Mesenteric fat pad (tissue), 1 donor: ENCODE results near the gene PRR35. TPM values are rescaled to one million over a fixed set of nuclear protein-coding genes. Genes with fewer than 3 reads are reported as not detected.

ENCODE experiments used
- DNase-seq: peaks from one replicate; pipeline ENCODE4 v3.0.0-alpha.2; 2020; ENCODE audit warnings: low spot score
- long read RNA-seq: library from polyadenylated mRNA; unstranded; transcript quantifications from one replicate; pipeline ENCODE4 v2.0.0, GENCODE V29; 2020
- total RNA-seq: library from RNA; stranded (reverse); fragmentation: NEBNext Ultra II Directional; extraction: Animal tissue kit (Norgen Biotek cat#: 25700); gene quantifications from one replicate; pipeline ENCODE4 v1.2.1, GENCODE V29; 2021
- donor health status: DM: yes; HTN: yes; CAD: no.

Gene PRR35
- total RNA-seq: not detected
- long read RNA-seq: 0 reads

- no peak for DNase-seq
Measured at GRCh38 chr16:560204-560700, at the start of gene PRR35. Gene PRR35, plus strand, starts transcription at chr16:560394. Its CDS starts 2,901 bp downstream, at chr16:563295.

- DNase-seq: no peak
Measured at GRCh38 chr16:512802-513201, 47.4 kb upstream of the PRR35 start.

GRCh38 chr16:513950-514349, 46.2 kb upstream of the PRR35 start:
- no peak for DNase-seq

DNA sequence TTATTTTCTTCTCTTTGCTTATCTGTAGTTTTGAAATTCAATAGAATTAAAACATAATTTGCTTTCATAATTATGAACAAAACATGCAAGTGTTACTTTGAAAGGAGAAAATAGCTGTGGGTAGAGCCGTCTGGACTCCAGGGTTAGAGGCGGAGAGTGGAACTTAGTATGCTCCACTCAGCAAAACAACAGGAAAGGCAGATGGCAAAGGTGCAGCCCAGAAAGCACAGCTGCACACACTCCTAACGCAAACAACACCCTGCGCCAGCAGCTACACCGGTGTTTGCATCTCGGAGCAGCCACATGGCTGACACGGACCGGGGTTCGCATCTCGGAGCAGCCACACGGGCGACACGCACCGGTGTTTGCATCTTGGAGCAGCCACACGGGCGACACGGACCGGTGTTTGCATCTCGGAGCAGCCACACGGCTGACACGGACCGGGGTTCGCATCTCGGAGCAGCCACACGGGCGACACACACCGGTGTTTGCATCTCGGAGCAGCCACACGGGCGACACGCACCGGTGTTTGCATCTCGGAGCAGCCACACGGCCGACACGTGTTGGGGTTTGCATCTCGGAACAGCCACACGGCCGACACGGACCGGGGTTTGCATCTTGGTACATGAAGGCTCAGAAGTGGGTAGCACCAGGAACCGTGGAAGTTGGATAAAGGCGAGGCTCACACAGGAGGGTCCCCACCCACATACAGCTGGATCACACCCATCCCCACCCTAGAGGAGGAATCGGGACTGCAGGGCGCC, 44.8 kb upstream of the PRR35 start:
- no peak for DNase-seq

DNA sequence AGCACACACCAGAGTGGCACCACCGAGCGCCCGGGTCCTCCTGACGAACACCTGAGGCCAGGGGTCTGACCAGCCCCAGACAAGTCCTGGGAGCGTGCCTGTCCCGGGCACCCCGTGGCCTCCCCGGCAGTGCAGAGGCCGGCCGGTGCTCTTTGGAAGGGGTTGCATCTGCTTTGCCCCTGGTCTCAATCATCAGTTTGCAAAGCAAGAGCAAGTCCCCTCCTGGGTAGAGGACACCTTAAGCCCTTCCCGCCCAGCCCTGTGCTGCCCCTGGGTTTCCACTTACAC, 44.3 kb upstream of the PRR35 start:
- no peak for DNase-seq

GRCh38 chr16:516301-516700, 43.9 kb upstream of the PRR35 start:
- DNase-seq: no peak

DNA sequence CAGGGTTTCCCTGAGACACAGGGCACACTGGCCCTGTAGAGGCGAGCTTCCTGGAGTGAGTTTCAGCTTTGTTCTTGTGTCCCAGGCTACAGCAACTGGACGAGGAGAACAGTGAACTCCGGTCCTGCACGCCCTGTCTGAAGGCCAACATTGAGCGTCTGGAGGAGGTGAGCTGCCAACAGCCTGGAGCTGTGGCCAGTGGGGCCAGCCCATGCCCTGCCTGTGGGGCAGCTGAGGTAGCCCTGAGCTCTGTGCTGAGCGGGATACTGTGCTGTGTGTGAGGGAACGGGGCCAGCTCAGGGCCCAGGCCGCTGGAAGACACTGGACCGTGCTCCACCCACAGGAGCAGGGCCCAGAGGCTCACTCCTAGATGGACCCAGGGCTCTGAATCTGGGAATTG, 41.3 kb upstream of the PRR35 start:
- no peak for DNase-seq

DNA sequence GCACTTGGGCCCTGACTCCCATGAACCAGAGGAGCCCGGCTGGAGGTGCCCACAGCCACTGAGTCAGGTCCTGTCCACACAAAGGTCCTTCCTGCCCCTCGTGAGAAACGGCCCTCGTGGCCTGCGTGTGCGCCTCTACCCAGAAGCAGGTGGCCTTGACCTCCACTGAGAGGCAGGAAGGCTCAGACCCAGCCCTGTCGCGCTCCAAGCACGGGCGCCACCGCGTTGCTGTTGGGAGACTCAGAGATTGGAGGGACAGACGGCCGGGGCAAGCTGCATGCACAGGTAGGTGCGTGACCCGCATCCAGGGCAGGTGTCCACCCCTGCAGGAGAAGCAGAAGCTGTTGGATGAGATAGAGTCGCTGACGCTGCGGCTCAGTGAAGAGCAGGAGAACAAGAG, 40.8 kb upstream of the PRR35 start:
- no peak for DNase-seq

- DNase-seq: no peak
Measured at GRCh38 chr16:519841-520687, 40.1 kb upstream of the PRR35 start.

DNA sequence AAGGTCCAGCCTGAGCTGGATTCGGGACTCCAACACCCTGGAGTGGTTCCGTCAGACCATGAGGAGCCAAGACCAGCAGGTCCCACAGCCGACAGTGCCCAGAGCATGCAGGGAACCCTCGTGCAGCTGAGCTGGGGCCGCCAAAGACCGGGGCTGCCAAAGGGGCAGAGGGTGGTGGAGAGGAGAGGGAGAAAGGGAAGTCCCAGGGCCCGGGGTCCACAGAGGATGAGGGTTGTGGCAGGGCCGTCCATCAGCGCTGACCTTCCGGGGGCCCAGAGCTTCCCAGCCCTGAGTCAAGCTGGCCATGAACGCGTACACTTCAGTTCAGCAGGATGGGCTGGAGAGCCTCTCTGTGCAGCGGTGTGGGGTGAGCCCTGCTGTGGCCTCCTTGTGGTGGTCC, 39.3 kb upstream of the PRR35 start:
- DNase-seq: no peak

DNA sequence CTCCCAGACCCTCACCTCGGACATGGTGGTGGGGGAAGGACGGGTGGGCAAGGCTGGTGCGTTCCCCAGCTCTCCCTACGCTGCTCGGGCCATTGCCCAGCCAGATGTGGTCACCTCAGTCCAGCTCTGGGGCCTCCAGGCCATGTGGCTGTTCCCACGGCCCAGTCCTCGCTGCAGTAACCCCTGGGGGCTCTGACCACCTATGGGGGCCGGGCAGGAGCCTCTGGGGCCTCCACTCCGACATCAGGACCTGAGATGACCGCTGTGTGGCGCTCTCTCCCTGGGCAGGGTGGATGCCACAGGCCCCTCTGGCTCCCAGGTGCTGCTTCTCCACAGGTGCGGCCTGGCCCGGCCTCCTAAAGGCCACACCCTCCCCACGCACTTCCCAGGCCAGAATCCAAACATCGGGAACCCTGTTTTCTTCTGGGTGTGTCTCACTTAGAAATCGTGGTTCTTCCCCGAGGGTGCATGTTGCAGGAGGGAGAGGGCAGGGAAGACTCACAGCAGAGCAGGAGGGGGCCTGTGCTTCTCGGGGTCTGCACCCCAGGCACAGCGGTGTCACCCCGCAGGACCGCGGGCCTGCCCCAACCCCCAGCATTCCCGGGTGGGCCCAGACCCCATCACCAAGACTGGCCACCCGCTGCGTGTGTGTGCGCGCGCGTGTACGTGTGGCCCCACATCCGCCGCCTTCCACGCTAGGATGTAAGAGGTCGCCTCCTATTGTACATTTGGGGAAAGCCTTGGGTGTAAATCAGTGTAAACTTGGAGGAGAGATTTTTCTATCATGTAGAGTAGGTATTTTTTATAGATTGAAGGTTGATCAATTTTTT, 38.6 kb upstream of the PRR35 start:
- DNase-seq: no peak

DNA sequence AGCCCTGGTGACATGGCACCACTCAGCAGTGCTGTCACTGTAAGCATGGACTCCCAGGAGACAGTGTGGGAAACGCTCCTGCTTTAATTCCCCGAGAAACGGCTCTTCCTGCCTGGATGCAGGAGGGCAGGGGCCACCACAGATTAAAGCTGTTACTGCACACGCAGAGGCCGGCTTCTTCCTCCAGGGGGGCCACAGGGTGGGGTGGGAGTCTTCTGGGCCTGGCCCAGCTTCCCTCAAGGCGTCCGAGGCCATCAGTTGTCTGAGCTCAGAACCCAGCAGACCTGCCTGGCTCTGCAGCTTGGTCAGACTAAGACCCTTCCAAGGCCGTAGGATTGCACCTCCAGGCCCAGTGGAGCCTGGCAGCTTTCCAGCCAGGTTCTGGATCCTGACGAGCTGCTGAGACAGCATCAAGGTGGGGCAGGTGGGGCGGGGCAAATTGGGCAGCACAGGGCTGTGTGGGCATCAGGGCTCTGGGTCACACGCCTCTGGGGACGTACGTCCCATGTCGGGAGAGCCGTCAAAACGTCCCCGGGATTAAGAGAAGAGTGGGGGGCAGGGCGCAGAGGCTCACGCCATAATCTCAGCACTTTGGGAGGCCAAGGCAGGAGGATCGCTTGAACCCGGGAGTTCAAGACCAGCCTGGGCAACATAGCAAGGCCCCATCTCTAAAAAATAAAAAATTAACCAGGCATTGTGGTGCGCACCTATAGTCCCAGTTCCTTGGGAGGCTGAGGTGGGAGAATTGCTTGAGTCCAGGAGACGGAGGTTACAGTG, 37.7 kb upstream of the PRR35 start:
- no peak for DNase-seq

DNA sequence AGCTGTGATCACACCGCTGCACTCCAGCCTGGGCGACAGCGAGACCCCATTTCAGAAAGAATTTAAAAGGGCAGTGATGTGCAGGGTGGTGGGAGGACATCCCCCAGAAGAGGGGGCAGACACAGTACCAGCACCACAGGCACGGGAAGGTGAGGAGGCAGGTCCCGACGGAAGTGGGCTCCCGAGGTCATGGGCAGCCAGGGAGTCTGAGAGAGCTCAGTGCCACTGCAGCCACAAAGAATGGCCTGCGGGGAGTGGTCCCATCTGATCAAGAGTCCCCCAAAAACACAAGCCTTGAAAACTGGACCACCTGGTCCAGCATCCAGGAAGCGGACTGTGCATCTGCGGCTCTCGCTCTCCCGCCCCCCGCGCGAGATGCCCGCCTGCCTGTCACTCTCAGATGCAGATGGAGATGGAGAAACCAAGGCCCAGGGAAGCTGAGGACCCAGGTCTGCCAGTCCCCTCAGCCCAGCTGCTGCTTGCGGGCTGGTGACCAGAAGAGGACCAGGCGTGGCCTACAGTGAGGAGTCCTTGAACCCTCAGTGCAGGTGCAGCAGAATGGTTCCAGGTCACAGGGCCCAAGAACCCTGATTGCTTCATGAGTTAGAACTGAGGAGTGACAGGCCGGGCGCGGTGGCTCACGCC, 37.0 kb upstream of the PRR35 start:
- no peak for DNase-seq

- no peak for DNase-seq
Measured at GRCh38 chr16:524274-525040, 35.7 kb upstream of the PRR35 start.

DNA sequence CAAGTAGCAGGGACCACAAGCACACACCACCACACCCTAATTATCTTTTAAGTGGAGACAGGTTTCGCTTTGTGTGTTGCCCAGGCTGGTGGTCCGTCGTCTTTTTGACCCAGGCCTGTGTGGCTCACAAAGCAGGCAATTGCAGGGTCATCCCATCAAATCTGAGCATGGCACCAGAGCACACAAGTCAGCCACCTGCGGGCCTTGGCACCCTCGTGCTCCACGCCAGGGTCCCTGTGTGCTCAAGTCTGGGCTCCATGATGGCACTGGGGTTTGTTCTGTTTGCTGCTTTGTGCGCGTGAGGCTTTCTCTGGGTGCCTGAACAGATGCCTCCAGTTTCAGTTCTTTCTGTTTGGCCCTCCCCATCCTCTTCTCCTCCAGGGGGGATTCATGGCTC, 35.1 kb upstream of the PRR35 start:
- DNase-seq: no peak

DNA sequence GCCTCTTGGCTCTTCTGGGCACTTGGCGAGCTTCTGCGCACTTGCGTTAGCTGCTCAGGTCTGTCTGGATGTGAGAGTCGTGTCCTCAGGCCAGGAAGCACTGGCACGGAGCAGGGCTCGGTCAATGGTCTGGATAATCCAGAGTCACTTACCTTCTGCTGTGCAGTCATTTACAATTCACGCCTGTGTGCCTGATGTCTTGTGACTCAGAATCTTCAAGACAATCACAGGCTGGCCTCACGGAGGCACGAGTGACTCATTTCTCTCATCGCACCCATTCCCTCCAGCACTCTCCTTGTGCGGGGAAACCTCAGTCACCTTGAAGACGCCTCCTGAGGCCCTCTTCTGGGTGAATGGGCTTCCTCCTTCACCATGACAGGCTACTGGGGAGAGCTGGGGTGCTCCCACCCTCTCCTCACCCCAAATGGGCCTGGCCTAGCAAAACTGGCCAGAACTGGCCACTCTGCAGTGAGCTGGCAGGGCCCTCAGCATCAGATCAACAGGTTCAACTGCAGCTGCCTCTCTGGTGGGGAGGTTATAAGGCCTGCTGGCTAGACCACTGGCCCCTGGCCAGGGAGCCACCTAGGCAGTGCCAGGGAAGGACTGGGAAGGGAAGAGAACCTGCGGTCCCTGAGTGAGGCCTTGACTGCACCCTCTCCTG, 34.5 kb upstream of the PRR35 start:
- DNase-seq: no peak

GRCh38 chr16:526181-527014, 33.8 kb upstream of the PRR35 start:
- no peak for DNase-seq
